ENCODE results near the gene KIAA1671.

- TF ChIP-seq CTCF (IDR thresholded peaks at IDR 0.05) (peak; percentile 44 to 76 (median 56)), EP300 (IDR thresholded peaks at IDR 0.05; ENCODE audit: low read depth) (no peak), POLR2A (IDR thresholded peaks at IDR 0.05) (no peak), POLR2AphosphoS5 (IDR thresholded peaks at IDR 0.05) (no peak)
Observed at GRCh38 chr22:25235547-25236290, 283.2 kb downstream of the KIAA1671 start.

All from transverse colon (tissue), 4 donors.